Measurements from ENCODE around the gene LRRC3B.

Gene LRRC3B

GRCh38 chr3:26713091-26713490 lies 90.5 kb downstream of the LRRC3B start:
- no peak for DNase-seq

- DNase-seq, result no peak
Observed at GRCh38 chr3:26714485-26714884, 91.9 kb downstream of the LRRC3B start.

GRCh38 chr3:26715431-26715830 lies 92.9 kb downstream of the LRRC3B start:
- no peak for DNase-seq

- DNase-seq, result no peak
Observed at GRCh38 chr3:26718315-26718714, 95.7 kb downstream of the LRRC3B start.

- no peak for DNase-seq
Observed at GRCh38 chr3:26719134-26719533, 96.6 kb downstream of the LRRC3B start.

- no peak for DNase-seq
Observed at GRCh38 chr3:26721047-26721446, 98.5 kb downstream of the LRRC3B start.

GRCh38 chr3:26731843-26732242 lies 109.3 kb downstream of the LRRC3B start:
- no peak for DNase-seq

- no peak for DNase-seq
Observed at GRCh38 chr3:26750263-26750662, 127.7 kb downstream of the LRRC3B start.

- DNase-seq, result no peak
Observed at GRCh38 chr3:26752466-26752865, 129.9 kb downstream of the LRRC3B start.

GRCh38 chr3:26753095-26753494 lies 130.5 kb downstream of the LRRC3B start:
- no peak for DNase-seq

GRCh38 chr3:26757978-26758377 lies 135.4 kb downstream of the LRRC3B start:
- no peak for DNase-seq

All from suppressor macrophage (primary cell).